Measurements from ENCODE around the gene MAPK8. TPM values are rescaled to one million over a fixed set of nuclear protein-coding genes. Genes with fewer than 3 reads are reported as not detected.
A peak's percentile ranks its signal among the peaks of the same experiment; 100 is the strongest.

MAPK8 gene
- total and polyA plus RNA-seq, 7 experiments from 2014 or later = 22.2 to 63.9 (median 41.9) TPM

- H3K9me3 ChIP-seq (ENCODE audit: control insufficient read depth in 2 of 3, low read length in 3 of 3) = no peaks in the 10 kb centered on the region
- Mint-ChIP-seq H3K4me1 (no peaks in the 10 kb centered on the region), H3K27me3 (peaks cover 0 to 8% (median 0%) of the 10 kb centered on the region in 5 donors), H3K4me3 (no peak overlapping the region), H3K36me3 (no peaks in the 10 kb centered on the region), H3K27ac (no peak overlapping the region), H3K9me3 (peaks cover 0 to 2% (median 0%) of the 10 kb centered on the region in 11 donors)
- ChIA-PET POLR2A (no interaction called here), CTCF (no interaction called here)
- H3K4me1 ChIP-seq (ENCODE audit: control insufficient read depth in 2 of 2, insufficient read depth in 2 of 2, low read length in 2 of 2) = no peaks in the 10 kb centered on the region
- H3K4me3 ChIP-seq (ENCODE audit: low read length) = no peak overlapping the region
- H3K27ac ChIP-seq (ENCODE audit: low read depth, low read length) = no peak overlapping the region
- intact Hi-C loops (cut with micrococcal nuclease) = no loop called here
- DNase-seq = no peak
- H3K27me3 ChIP-seq (ENCODE audit: control insufficient read depth in 2 of 2, insufficient read depth in 2 of 2, low read length in 2 of 2) = no peaks in the 10 kb centered on the region
- H3K36me3 ChIP-seq (ENCODE audit: control insufficient read depth in 2 of 3, insufficient read depth in 3 of 3, low read length in 3 of 3) = no peaks in the 10 kb centered on the region
- no peak for ATAC-seq
Measured at GRCh38 chr10:48452879-48453412, 146.5 kb downstream of the MAPK8 start.

DNA sequence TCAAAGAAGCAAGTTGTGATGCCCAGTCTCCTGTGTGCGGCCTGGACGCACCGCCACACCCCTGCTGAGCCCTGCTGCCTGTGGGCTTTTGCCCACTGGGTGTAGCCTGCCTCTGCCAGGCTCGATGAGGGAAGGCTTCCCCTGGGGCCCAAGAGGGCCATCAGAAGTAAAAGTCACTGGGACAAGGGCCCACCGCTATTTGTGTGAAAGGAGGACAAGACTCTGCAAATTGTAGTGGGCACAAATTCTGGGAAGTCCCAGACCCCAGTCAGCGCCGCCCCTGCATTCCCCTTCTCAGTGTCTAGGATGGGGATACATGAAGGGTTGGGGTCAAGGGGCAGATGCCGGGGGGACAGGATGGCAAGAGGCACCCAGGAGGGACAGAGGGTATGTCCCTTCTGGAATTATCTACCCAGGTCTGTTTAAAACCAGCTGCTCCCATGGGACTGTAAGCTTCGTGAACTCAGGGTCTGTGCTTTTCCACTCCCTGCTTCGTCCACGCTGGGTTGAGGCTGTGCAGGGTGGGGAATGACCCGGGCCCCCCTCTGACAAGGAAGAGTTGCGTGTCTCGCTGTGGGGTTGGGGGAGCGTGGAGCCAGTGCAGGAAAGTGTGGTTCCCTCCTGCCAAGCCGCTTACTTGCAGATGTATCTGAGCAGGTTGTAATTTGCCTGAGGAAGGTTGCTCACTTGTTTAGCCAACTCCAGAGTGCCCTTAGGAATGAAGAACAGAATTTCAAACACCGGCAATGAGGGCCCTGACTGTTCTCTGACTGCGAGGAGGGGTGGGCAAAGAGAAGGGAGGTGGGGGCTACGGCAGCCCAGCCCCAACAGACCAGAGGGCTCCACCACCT lies 147.2 kb downstream of the MAPK8 start:
- Mint-ChIP-seq H3K27ac (no peak overlapping the region), H3K4me3 (no peak overlapping the region), H3K4me1 (no peaks in the 10 kb centered on the region), H3K36me3 (no peaks in the 10 kb centered on the region), H3K9me3 (peaks cover 0 to 2% (median 0%) of the 10 kb centered on the region in 11 donors), H3K27me3 (peaks cover 0 to 8% (median 0%) of the 10 kb centered on the region in 5 donors)
- Histone ChIP-seq H3K27me3 (ENCODE audit: control insufficient read depth in 2 of 2, insufficient read depth in 2 of 2, low read length in 2 of 2) (no peaks in the 10 kb centered on the region), H3K36me3 (ENCODE audit: control insufficient read depth in 2 of 3, insufficient read depth in 3 of 3, low read length in 3 of 3) (no peaks in the 10 kb centered on the region), H3K27ac (ENCODE audit: low read depth, low read length) (no peak overlapping the region), H3K9me3 (ENCODE audit: control insufficient read depth in 2 of 3, low read length in 3 of 3) (no peaks in the 10 kb centered on the region), H3K4me3 (ENCODE audit: low read length) (no peak overlapping the region), H3K4me1 (ENCODE audit: control insufficient read depth in 2 of 2, insufficient read depth in 2 of 2, low read length in 2 of 2) (no peaks in the 10 kb centered on the region)
- ATAC-seq (no peak), DNase-seq (no peak)
- ChIA-PET POLR2A (no interaction called here), CTCF (no interaction called here)
- intact Hi-C loops (cut with micrococcal nuclease) = no loop called here

GRCh38 chr10:48454302-48455054 lies 148.0 kb downstream of the MAPK8 start:
- no peaks in the 10 kb centered on the region for H3K36me3 Mint-ChIP-seq
- ATAC-seq (no peak), DNase-seq (no peak)
- peaks cover 0 to 4% (median 0%) of the 10 kb centered on the region in 5 donors for H3K27me3 Mint-ChIP-seq
- peaks cover 0 to 2% (median 0%) of the 10 kb centered on the region in 11 donors for H3K9me3 Mint-ChIP-seq
- Histone ChIP-seq H3K36me3 (ENCODE audit: control insufficient read depth in 2 of 3, insufficient read depth in 3 of 3, low read length in 3 of 3) (no peaks in the 10 kb centered on the region), H3K9me3 (ENCODE audit: control insufficient read depth in 2 of 3, low read length in 3 of 3) (no peaks in the 10 kb centered on the region), H3K27ac (ENCODE audit: low read depth, low read length) (no peak overlapping the region), H3K4me1 (ENCODE audit: control insufficient read depth in 2 of 2, insufficient read depth in 2 of 2, low read length in 2 of 2) (no peaks in the 10 kb centered on the region), H3K4me3 (ENCODE audit: low read length) (no peak overlapping the region), H3K27me3 (ENCODE audit: control insufficient read depth in 2 of 2, insufficient read depth in 2 of 2, low read length in 2 of 2) (no peaks in the 10 kb centered on the region)
- H3K4me1 Mint-ChIP-seq = no peaks in the 10 kb centered on the region
- no peak overlapping the region for H3K27ac Mint-ChIP-seq
- CTCF ChIA-PET = no interaction called here
- POLR2A ChIA-PET = no interaction called here
- intact Hi-C loops (cut with micrococcal nuclease) = no loop called here
- H3K4me3 Mint-ChIP-seq = no peak overlapping the region

DNA sequence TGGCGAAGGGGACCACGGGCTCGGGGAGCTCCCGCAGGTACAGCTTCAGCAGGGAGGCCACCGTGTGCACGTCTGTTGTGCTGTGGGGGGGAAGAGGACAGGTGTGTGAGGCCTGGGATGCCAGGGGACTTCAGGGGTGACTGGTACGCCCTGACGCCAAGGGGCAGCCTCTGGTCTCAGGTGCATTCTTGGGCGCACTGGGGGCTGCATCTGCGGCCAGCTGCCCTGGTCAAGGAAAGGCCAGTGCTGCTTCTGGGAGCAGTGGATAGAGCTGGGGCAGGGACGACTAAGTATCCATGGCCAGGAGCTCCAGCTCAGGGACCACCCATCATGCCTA lies 148.5 kb downstream of the MAPK8 start:
- Histone ChIP-seq H3K4me1 (ENCODE audit: control insufficient read depth in 2 of 2, insufficient read depth in 2 of 2, low read length in 2 of 2) (no peaks in the 10 kb centered on the region), H3K9me3 (ENCODE audit: control insufficient read depth in 2 of 3, low read length in 3 of 3) (no peaks in the 10 kb centered on the region), H3K4me3 (ENCODE audit: low read length) (no peak overlapping the region), H3K27ac (ENCODE audit: low read depth, low read length) (no peak overlapping the region), H3K27me3 (ENCODE audit: control insufficient read depth in 2 of 2, insufficient read depth in 2 of 2, low read length in 2 of 2) (no peaks in the 10 kb centered on the region), H3K36me3 (ENCODE audit: control insufficient read depth in 2 of 3, insufficient read depth in 3 of 3, low read length in 3 of 3) (no peaks in the 10 kb centered on the region)
- no peaks in the 10 kb centered on the region for H3K4me1 Mint-ChIP-seq
- H3K9me3 Mint-ChIP-seq = peaks cover 0 to 2% (median 0%) of the 10 kb centered on the region in 11 donors
- intact Hi-C loops (cut with micrococcal nuclease) = no loop called here
- ChIA-PET CTCF (no interaction called here), POLR2A (no interaction called here)
- H3K4me3 Mint-ChIP-seq = no peak overlapping the region
- H3K27ac Mint-ChIP-seq = no peak overlapping the region
- H3K27me3 Mint-ChIP-seq = peaks cover 0 to 4% (median 0%) of the 10 kb centered on the region in 5 donors
- no peaks in the 10 kb centered on the region for H3K36me3 Mint-ChIP-seq
- ATAC-seq (no peak), DNase-seq (no peak)

DNA sequence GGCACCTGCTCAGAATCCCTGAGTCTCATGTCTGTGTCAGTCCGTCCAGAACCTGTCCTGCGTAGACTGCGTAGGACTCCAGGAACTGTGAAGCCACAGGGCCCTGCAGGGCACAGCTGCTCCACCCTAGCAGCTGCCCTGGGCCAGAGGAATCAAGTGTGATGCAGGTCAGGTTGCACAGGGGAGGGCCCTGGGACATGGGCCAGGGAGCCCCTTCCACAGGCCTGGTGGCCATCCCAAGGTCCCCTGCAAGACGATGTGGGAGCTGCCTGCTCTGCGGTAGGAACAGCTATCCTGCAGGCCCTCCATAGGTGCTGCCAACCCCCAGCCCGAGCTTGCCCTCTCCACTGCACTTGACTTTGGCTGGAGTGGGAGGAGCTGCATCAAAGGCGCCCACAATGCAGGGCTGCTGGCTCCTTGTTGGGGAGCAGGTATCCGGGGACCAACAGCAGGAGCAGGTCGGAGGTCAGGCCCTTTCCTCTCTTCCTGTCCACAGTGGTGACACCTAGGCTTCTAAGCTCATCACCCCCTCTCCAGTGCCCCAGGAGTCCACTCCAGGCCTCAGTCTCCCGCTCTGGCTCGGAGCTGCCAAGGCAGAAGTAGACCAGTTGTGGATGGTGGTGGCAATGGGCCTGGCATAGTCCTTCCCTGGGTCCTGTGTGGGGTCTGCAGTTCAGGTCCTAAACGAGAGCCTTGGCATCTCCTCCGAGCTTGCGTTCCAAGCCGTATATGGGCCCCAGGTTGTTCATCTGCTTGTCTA lies 149.1 kb downstream of the MAPK8 start:
- Mint-ChIP-seq H3K4me1 (no peaks in the 10 kb centered on the region), H3K27ac (no peak overlapping the region), H3K27me3 (peaks cover 0 to 4% (median 0%) of the 10 kb centered on the region in 5 donors), H3K36me3 (no peaks in the 10 kb centered on the region), H3K9me3 (peaks cover 0 to 2% (median 0%) of the 10 kb centered on the region in 11 donors), H3K4me3 (no peak overlapping the region)
- DNase-seq (no peak), ATAC-seq (no peak)
- Histone ChIP-seq H3K9me3 (ENCODE audit: control insufficient read depth in 2 of 3, low read length in 3 of 3) (no peaks in the 10 kb centered on the region), H3K4me3 (ENCODE audit: low read length) (no peak overlapping the region), H3K27me3 (ENCODE audit: control insufficient read depth in 2 of 2, insufficient read depth in 2 of 2, low read length in 2 of 2) (no peaks in the 10 kb centered on the region), H3K4me1 (ENCODE audit: control insufficient read depth in 2 of 2, insufficient read depth in 2 of 2, low read length in 2 of 2) (no peaks in the 10 kb centered on the region), H3K27ac (ENCODE audit: low read depth, low read length) (no peak overlapping the region), H3K36me3 (ENCODE audit: control insufficient read depth in 2 of 3, insufficient read depth in 3 of 3, low read length in 3 of 3) (no peaks in the 10 kb centered on the region)
- ChIA-PET CTCF (no interaction called here), POLR2A (no interaction called here)
- intact Hi-C loops (cut with micrococcal nuclease) = no loop called here

DNA sequence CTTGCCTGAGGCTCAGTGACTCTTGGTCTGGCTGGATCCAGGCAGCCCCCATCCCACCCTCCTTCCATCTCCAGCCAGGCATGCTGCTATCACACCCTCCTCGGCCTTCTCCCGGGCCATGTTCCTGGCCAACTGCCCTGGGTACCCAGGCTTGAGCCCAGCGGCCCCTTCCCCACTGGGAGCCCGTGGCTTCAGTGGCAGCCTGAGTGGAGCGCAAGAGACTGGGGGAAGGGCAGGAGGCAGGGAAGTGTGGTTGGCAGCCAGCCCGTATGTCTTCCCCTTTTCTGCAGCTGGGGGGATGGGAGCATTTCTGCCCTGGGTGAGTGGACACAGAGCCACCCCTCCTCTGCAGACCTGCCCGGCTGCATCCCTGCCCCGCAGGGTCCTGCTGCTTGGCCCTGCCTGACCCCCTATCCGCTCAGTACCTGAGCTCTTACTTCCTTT lies 149.9 kb downstream of the MAPK8 start:
- H3K27ac ChIP-seq (ENCODE audit: low read depth, low read length) = no peak overlapping the region
- no peaks in the 10 kb centered on the region for H3K9me3 ChIP-seq (ENCODE audit: control insufficient read depth in 2 of 3, low read length in 3 of 3)
- no peak overlapping the region for H3K4me3 ChIP-seq (ENCODE audit: low read length)
- CTCF ChIA-PET = no interaction called here
- H3K4me3 Mint-ChIP-seq = no peak overlapping the region
- no peaks in the 10 kb centered on the region for H3K27me3 ChIP-seq (ENCODE audit: control insufficient read depth in 2 of 2, insufficient read depth in 2 of 2, low read length in 2 of 2)
- peak; percentile 73 for ATAC-seq
- intact Hi-C loops (cut with micrococcal nuclease) = no loop called here
- H3K36me3 Mint-ChIP-seq = no peaks in the 10 kb centered on the region
- peaks cover 0 to 4% (median 0%) of the 10 kb centered on the region in 5 donors for H3K27me3 Mint-ChIP-seq
- POLR2A ChIA-PET = no interaction called here
- H3K9me3 Mint-ChIP-seq = peaks cover 0 to 2% (median 0%) of the 10 kb centered on the region in 11 donors
- H3K4me1 ChIP-seq (ENCODE audit: control insufficient read depth in 2 of 2, insufficient read depth in 2 of 2, low read length in 2 of 2) = no peaks in the 10 kb centered on the region
- H3K4me1 Mint-ChIP-seq = no peaks in the 10 kb centered on the region
- DNase-seq = no peak
- no peak overlapping the region for H3K27ac Mint-ChIP-seq
- no peaks in the 10 kb centered on the region for H3K36me3 ChIP-seq (ENCODE audit: control insufficient read depth in 2 of 3, insufficient read depth in 3 of 3, low read length in 3 of 3)

Measured in naive thymus-derived CD4-positive, alpha-beta T cell (primary cell).